ENCODE measurements around the gene ANKRD65. TPM values are rescaled to one million over a fixed set of nuclear protein-coding genes. Genes with fewer than 3 reads are reported as not detected.
"Not testable (repeated sequence)": the region's sequence is repeated elsewhere in the genome, so short reads cannot be mapped to it uniquely, and the experiment has no call there.

ANKRD65 gene
- total RNA-seq, 1 donor from 2014 or later = 1.4 TPM

- no peak for DNase-seq
Observed at GRCh38 chr1:1415751-1416150, 5.3 kb downstream of the ANKRD65 start.

GRCh38 chr1:1412311-1412902 is 8.7 kb downstream of the ANKRD65 start:
- not testable (repeated sequence) for DNase-seq

GRCh38 chr1:1411626-1412025 is 9.4 kb downstream of the ANKRD65 start:
- no peak for DNase-seq

GRCh38 chr1:1410238-1410637 is 10.8 kb downstream of the ANKRD65 start:
- DNase-seq = not testable (repeated sequence)

GRCh38 chr1:1407636-1408318 is 13.3 kb downstream of the ANKRD65 start:
- no peak for DNase-seq

GRCh38 chr1:1406821-1407635 is 14.0 kb downstream of the ANKRD65 start, which contains the start of gene MRPL20:
Gene MRPL20, minus strand, starts transcription at chr1:1407293. Its CDS starts 76 bp downstream, at chr1:1407217.
- peak; percentile 84 for DNase-seq

- DNase-seq = no peak
Observed at GRCh38 chr1:1406101-1406820, 14.8 kb downstream of the ANKRD65 start.

- DNase-seq = no peak
Observed at GRCh38 chr1:1403653-1404052, 17.4 kb downstream of the ANKRD65 start.

GRCh38 chr1:1402901-1403392 is 18.1 kb downstream of the ANKRD65 start:
- not testable (repeated sequence) for DNase-seq

- no peak for DNase-seq
Observed at GRCh38 chr1:1402072-1402900, 18.8 kb downstream of the ANKRD65 start.

- DNase-seq = no peak
Observed at GRCh38 chr1:1401457-1402010, 19.5 kb downstream of the ANKRD65 start.

GRCh38 chr1:1400576-1401456 is 20.3 kb downstream of the ANKRD65 start:
- DNase-seq = no peak

GRCh38 chr1:1399872-1400575 is 21.1 kb downstream of the ANKRD65 start:
- no peak for DNase-seq

- peak; percentile 96 for DNase-seq
Observed at GRCh38 chr1:1399187-1399871, 21.7 kb downstream of the ANKRD65 start, which contains the start of gene CCNL2. Gene CCNL2, minus strand, starts transcription at chr1:1399335. Its CDS starts 29 bp downstream, at chr1:1399306.

- DNase-seq = no peak
Observed at GRCh38 chr1:1398677-1399186, 22.3 kb downstream of the ANKRD65 start.

- no peak for DNase-seq
Observed at GRCh38 chr1:1397839-1398523, 23.1 kb downstream of the ANKRD65 start.

- no peak for DNase-seq
Observed at GRCh38 chr1:1395166-1395565, 25.9 kb downstream of the ANKRD65 start.

- no peak for DNase-seq
Observed at GRCh38 chr1:1394116-1394515, 27.0 kb downstream of the ANKRD65 start.
